Superior temporal gyrus (tissue), 1 donor: ENCODE results near the gene RIOK2.

ENCODE experiments used
- DNase-seq: peaks from one replicate; pipeline ENCODE4 v3.0.0-alpha.2; 2016; ENCODE audit errors: extremely low spot score

The RIOK2 gene

GRCh38 chr5:97125125-97125683, 57.8 kb downstream of the RIOK2 start:
- DNase-seq = no peak

- DNase-seq = no peak
These were observed 58.7 kb downstream of the RIOK2 start for GRCh38 chr5:97124335-97124734.

GRCh38 chr5:97121848-97122247, 61.2 kb downstream of the RIOK2 start:
- no peak for DNase-seq

GRCh38 chr5:97120195-97120594, 62.9 kb downstream of the RIOK2 start:
- no peak for DNase-seq

DNA sequence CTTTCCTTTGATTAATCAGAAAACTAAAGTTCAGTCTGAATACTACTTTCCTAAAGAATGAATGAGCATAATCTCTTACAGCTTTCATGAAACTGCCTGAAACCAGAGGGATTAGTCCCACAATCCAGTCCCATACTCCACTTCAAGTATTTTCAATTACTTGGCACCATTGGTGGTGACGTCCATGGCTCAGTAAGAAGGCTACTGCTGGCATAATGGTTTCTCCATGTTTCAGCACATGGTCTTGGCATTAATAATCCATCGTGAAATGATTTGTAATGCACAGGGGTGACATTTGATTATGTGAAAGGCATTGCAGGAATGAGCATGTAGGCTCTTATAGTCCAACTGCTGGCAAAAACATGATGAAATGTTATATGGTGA, 64.0 kb downstream of the RIOK2 start:
- DNase-seq = no peak

DNA sequence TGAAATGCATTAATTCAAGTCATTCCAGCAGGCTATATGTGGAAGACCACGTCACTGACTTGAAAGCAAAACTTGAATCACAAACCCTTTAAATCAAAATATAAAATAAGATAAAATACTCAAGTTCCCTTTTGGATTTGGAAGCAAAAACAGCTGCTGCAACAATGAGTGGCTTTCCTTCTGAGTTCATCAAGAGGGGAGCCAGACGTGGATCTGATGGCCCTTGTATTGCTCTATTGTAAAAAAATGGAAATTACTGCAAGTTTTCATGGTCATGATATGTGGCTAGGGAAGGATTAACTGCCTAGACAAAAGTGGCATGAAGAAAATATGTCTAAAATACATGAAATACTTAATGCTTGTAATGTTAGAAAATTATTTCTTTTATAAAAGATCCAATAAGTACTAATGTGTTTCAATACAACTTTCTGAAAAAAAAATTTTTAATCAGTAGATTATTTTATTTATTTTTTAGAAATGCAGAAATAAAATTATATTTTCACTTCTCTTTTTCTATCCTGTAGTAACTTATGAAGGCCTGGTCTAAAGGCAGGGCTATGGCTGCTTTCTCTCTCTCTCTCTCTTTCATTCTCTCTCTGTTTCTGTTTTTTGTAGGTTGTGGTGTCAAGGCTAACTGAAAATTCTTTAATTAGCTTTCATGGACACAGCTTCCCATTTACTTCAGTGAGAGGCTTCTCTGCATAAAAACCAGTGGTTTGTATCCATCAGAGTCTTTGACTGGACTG, 64.6 kb downstream of the RIOK2 start:
- DNase-seq = no peak

DNA sequence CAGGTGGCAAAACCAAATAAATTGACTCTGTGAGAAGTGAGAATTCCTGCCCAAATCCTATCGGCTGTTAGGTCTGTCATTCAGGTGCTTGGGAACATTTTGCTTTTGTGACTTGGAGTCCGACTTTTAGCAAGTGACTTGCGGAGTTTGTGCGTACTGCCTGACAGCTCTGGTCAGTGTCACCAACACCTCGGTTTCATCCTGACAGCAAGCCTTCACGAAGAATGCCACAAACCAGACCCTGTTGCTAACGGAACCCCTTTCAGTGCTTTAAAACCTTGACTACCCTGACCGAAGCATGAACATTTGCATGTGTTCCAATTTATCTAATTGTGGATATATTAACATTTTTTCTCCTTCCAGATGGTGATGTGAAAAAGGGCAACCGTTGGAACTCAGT, 67.1 kb downstream of the RIOK2 start:
- DNase-seq = no peak

DNA sequence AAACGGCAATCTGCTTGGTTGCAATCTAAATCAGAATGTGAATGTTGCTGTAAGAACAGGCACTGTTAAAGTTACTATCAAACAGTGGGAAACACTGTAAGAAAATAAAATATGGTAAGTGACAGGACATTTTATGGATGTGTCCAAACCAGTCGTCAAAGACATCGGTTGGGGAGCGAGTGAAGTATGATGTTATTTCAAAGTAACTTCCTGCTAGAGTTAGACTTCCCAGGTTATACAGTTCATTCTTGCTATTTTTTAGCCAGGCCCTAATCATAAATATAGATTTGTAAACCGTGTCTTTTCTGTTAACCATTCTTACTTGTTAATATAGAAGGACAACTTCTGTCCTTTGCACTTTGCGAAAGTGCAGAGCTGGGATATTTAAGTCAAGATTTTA, 70.8 kb downstream of the RIOK2 start:
- no peak for DNase-seq

DNA sequence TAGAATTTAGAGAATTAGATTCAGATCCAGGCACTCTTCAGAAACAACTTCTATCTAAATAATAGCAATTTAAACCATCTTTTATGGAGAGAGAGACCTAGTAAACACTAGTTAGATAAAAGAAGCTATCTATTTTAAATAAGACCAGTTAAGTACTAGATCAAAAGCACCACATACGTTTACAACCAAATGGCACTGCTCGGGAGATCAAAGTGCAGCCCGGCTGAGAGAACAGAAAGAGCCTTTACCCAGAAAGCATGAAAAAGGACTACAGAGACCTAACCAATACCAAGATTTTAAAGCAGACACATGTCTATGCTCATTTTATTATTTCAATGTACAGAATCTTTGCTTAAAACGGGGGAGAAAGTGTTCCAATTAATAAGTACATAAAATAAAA, 71.4 kb downstream of the RIOK2 start:
- no peak for DNase-seq

DNA sequence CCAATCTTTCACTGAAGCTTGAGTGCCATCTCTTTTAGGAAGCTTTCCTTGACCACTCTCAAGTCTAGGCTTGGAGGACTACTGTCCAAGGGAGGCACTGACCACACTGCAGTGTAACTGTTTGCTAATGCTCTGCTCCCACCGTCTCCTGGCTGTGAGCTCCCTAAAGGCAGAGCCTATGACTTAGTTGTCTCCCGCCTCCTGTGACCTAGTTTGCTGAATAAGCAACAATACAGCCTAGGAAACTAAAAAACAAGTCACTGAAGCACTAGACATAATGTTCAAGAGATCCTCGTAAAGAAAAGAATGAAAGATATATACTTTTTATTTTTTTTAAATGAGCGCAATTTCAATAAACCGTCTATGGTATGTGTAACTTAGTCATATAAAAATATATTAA, 72.0 kb downstream of the RIOK2 start:
- DNase-seq = no peak
